NCI-H1048 (cell line): ENCODE data around the gene PYY.
"Not testable (repeated sequence)": the region's sequence is repeated elsewhere in the genome, so short reads cannot be mapped to it uniquely, and the experiment has no call there.

Experiments
- DNase-seq: peaks from one replicate; lab custom pipeline; 2025; lab: John Stamatoyannopoulos, UW

Gene PYY

DNA sequence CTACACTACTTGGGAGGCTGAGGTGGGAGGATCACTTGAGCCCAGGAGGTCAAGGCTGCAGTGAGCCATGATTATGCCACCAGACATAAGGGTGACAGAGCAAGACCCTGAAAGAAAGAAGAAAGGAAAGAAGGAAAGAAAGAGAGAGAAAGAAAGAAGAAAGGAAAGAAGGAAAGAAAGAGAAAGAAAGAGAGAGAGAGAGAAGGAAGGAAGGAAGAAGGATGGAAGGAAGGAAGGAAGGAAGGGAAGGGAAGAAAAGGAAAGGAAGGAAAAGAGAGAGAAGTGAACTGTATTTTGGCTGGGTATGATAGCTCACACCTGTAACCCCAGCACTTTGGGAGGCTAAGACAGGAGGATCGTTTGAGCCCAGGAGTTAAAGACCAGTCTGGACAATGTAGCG lies 24.3 kb upstream of the PYY start:
- DNase-seq: no peak

- no peak for DNase-seq
Measured at GRCh38 chr17:43976963-43977837, 23.5 kb upstream of the PYY start.

- no peak for DNase-seq
Measured at GRCh38 chr17:43975898-43976297, 22.2 kb upstream of the PYY start.

DNA sequence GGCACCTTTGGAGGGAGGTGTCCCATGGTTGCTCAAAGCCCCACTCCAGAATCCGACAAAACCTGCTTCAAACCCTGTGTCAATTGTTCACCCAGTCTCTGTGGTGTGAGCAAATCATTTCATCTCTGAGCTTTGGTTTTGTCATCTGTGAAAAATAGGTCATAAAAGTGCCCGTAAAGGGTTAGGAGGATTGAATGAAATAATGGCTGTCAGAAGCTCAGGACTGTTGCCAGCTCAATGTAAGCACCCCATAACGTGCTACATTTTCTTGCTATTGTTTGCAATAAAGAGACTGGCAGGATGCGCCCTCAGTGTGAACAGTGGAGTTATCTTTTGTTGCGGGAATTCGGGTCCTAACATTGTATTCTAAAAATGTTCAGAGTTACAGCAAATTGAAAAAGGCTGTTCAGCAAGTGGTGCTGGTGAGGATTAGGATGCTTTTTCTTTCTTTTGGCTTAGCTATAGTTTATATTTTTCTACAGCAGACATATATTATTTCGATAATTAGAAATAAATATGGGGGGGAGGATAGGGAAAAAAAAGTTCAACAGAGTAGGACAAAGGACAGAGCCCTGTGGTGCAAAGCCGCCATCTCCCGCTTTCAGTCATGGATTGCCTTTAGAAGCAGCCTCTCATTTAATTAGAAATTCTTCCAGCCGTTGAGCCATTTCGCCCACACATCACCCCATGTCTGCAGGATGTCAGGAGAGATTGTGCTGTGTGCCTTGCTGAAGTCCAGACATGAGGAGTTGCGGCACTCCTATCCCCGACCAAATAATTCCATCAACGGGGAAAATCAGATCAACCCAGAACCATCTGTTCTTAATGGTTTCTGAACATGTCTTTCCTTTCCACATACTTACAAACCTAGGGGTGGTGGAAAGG lies 20.9 kb upstream of the PYY start:
- DNase-seq: no peak

GRCh38 chr17:43972444-43973212 lies 18.9 kb upstream of the PYY start:
- DNase-seq: not testable (repeated sequence)

GRCh38 chr17:43971436-43971835 lies 17.7 kb upstream of the PYY start:
- DNase-seq: not testable (repeated sequence)

DNA sequence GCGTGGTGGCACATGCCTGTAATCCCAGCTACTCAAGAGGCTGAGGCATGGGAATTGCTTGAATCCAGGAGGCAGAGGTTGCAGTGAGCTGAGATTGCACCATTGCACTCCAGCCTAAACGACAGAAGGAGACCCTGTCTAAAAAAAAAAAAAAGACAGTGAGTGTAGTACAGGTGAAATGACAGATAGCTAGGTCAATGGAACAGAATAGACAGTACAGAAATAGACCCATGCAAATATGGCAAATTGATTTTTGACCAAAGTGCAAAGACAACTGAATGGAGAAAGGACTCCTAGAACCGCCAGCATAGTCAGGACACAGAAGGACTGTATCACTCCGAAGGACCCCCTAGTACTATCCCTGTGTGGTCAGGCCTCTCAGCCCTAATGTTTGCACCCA lies 16.6 kb upstream of the PYY start:
- DNase-seq: no peak

- no peak for DNase-seq
Measured at GRCh38 chr17:43967251-43967875, 13.6 kb upstream of the PYY start.

DNA sequence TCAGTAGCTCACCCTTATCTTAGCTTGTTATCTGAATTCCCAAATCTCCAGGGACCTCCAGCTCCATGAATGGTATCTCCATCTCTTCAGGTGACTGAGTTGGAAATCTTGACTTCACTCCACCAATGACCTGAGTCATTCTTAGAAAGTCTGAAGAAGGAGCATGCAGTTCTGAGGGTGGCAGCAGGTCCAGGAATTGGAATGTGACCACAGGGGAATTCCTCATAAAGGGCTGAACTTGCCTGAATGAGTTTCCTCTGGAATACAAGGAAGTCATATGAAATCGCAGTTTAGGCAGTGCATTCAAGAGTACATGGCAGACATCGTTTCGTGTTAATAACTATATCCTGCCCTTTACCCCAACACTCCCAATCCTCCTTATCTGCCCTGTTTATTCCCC lies 12.5 kb upstream of the PYY start:
- DNase-seq: no peak

DNA sequence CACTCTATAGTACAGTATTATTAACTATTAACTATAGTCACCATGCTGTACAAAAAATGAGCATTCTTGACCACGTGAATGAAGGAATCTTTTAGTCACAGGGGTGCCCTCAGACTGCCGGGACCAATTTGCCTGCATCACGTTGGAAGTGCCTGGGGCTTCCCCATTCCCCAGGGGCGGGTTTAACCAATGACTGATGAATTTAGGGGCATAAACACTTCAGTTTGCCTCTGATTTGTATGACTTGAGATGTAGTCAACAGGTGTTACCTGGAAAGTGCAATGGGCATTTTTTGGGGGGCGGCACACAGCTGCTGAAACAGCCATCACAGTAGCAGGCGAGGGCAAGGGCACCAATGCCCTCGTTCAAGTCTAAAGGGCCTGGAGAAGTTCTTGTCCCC lies 8.7 kb upstream of the PYY start:
- no peak for DNase-seq

DNA sequence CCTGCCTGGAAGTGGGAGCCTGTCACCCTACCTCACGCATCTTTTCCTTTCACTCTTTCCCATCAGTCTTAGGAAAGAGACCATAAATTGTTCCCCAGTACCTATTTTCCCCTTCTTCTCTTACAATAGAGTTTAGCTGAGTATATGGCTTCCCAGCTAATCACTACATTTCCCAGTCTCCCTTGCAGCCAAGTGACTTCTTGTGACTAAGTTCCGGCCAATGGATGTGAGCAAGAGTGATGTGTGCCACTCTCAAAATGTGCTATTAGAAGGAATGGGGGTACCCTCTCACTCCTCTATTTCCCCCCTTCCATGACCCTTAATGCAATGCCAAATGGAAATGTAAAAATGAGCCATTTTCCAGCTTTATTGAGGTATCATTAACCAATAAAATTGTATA lies 8.2 kb upstream of the PYY start:
- no peak for DNase-seq

DNA sequence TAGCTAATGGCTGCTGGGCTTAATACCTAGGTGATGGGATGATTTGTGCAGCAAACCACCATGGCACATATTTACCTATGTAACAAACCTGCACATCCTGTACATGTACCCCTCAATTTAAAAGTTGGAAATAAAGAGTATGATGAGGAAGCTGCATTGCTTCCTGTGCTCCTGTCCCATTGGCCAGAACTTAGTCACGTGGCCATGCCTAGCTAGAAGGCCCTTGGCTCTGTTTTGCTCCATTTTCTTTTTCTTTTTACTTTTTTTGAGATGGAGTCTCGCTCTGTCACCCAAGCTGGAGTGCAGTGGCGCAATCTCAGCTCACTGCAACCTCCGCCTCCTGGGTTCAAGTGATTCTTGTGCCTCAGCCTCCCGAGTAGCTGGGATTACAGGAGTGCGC lies 7.6 kb upstream of the PYY start:
- not testable (repeated sequence) for DNase-seq

GRCh38 chr17:43958748-43959352 lies 5.1 kb upstream of the PYY start:
- DNase-seq: no peak

DNA sequence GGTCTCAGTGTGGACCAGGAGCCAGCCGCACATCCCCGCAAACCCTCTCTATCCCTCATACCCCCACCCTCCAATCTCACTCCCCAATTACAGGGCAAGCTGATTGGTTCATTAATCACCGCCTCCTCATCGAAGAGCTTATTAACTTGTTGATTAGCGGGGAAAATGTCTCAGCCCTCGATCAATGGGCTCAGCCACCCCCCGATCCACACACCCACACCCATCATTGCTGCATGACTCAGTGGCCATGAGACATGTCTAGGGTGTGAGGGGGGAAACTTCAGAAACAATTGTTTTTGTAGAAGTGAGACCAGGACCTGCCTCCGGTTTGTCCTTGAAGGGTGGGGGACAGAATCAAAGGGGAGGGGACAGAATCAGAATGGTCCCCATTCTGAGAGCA lies 2.5 kb upstream of the PYY start:
- DNase-seq: no peak

- no peak for DNase-seq
Measured at GRCh38 chr17:43952724-43953666, 745 bp downstream of the PYY start.

- no peak for DNase-seq
Measured at GRCh38 chr17:43952351-43952723, 1.4 kb downstream of the PYY start.

DNA sequence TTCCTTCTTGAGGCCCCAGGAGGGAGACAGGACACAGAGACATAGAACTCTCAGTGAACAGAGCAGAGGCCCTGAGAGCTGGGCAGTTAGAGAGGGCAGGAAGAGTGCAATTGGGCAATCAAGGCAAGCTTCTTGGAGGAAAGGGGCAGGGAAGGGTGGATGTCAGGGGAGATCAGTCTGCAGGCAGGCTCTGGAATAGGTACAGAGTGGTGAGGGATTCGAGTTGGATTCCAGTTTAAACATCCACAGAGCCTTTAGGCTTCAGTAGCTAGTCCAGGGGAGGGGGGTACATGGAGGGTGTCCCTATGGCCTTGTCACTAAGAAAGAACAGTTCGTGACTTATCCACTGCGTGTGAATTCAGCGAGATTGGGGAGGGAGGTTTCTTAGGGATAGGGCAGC lies 2.0 kb downstream of the PYY start:
- DNase-seq: no peak

- no peak for DNase-seq
Measured at GRCh38 chr17:43950554-43950953, 3.2 kb downstream of the PYY start.

- no peak for DNase-seq
Measured at GRCh38 chr17:43949781-43950180, 4.0 kb downstream of the PYY start.

- DNase-seq: no peak
Measured at GRCh38 chr17:43946781-43947180, 7.0 kb downstream of the PYY start.
